CD4-positive, alpha-beta T cell treated with Interleukin-15 for 4 hours (primary cell): ENCODE results near the gene SHTN1.

Source experiments
- DNase-seq: peaks from one replicate; pipeline ENCODE4 v3.0.0-alpha.2; 2020; ENCODE audit warnings: low spot score

Gene SHTN1

GRCh38 chr10:116984202-116984990 is 20.6 kb downstream of the SHTN1 start:
- DNase-seq: no peak

GRCh38 chr10:116980041-116980440 is 24.9 kb downstream of the SHTN1 start:
- no peak for DNase-seq

- no peak for DNase-seq
Observed at GRCh38 chr10:116978901-116979300, 26.1 kb downstream of the SHTN1 start.

- no peak for DNase-seq
Observed at GRCh38 chr10:116974456-116975005, 30.5 kb downstream of the SHTN1 start.

GRCh38 chr10:116973946-116974455 is 31.0 kb downstream of the SHTN1 start:
- no peak for DNase-seq

- DNase-seq: no peak
Observed at GRCh38 chr10:116973371-116973905, 31.5 kb downstream of the SHTN1 start.

- no peak for DNase-seq
Observed at GRCh38 chr10:116972131-116972530, 32.9 kb downstream of the SHTN1 start.

GRCh38 chr10:116970050-116970449 is 34.9 kb downstream of the SHTN1 start:
- no peak for DNase-seq

- DNase-seq: no peak
Observed at GRCh38 chr10:116968331-116968730, 36.7 kb downstream of the SHTN1 start.

GRCh38 chr10:116961406-116962251 is 43.4 kb downstream of the SHTN1 start:
- DNase-seq: no peak

- no peak for DNase-seq
Observed at GRCh38 chr10:116960066-116960776, 44.8 kb downstream of the SHTN1 start.

- DNase-seq: no peak
Observed at GRCh38 chr10:116952729-116953128, 52.3 kb downstream of the SHTN1 start.

- no peak for DNase-seq
Observed at GRCh38 chr10:116948530-116948870, 56.5 kb downstream of the SHTN1 start.

GRCh38 chr10:116947841-116948529 is 57.0 kb downstream of the SHTN1 start:
- DNase-seq: no peak

- no peak for DNase-seq
Observed at GRCh38 chr10:116944911-116945310, 60.1 kb downstream of the SHTN1 start.

GRCh38 chr10:116931806-116932205 is 73.2 kb downstream of the SHTN1 start:
- DNase-seq: no peak

- no peak for DNase-seq
Observed at GRCh38 chr10:116926426-116926825, 78.6 kb downstream of the SHTN1 start.

- DNase-seq: no peak
Observed at GRCh38 chr10:116925056-116925455, 79.9 kb downstream of the SHTN1 start.

GRCh38 chr10:116919706-116920105 is 85.3 kb downstream of the SHTN1 start:
- DNase-seq: no peak

- no peak for DNase-seq
Observed at GRCh38 chr10:116919164-116919563, 85.8 kb downstream of the SHTN1 start.

- no peak for DNase-seq
Observed at GRCh38 chr10:116918583-116918982, 86.4 kb downstream of the SHTN1 start.
